Neural crest cell (in vitro differentiated cells): ENCODE data around the gene MIER2. TPM values are rescaled to one million over a fixed set of nuclear protein-coding genes. Genes with fewer than 3 reads are reported as not detected.

Source experiments
- DNase-seq: peaks from one replicate; pipeline ENCODE4 v3.0.0; 2021; ENCODE audit warnings: low read depth, mixed read lengths, low spot score
- H3K27ac Mint-ChIP-seq: one replicate; pipeline ENCODE4 v1.8.0; 2021; ENCODE audit warnings: mild to moderate bottlenecking, mixed read lengths; ENCODE audit not compliant: unreplicated experiment
- H3K27me3 Mint-ChIP-seq: 2 replicates; pipeline ENCODE4 v1.8.0; 2021; ENCODE audit warnings: low read depth, mild to moderate bottlenecking, mixed read lengths
- H3K36me3 Mint-ChIP-seq: 2 replicates; pipeline ENCODE4 v1.8.0; 2021; ENCODE audit warnings: low read depth, mild to moderate bottlenecking, mixed read lengths
- H3K4me1 Mint-ChIP-seq: 2 replicates; pipeline ENCODE4 v1.8.0; 2021; ENCODE audit warnings: mixed read lengths
- H3K4me3 Mint-ChIP-seq: one replicate; pipeline ENCODE4 v1.8.0; 2021; ENCODE audit warnings: mild to moderate bottlenecking, mixed read lengths
- H3K9me3 Mint-ChIP-seq: 2 replicates; pipeline ENCODE4 v1.8.0; 2021; ENCODE audit warnings: mixed read lengths
- total RNA-seq: library from RNA; stranded (reverse); gene quantifications from 2 replicates; pipeline ENCODE4 v1.2.1, GENCODE V29; 2021
- TF ChIP-seq, protein P1 (sequence below): fragments of 200-600 bp; sonication (generic); conservative IDR thresholded peaks from 2 replicates; pipeline ENCODE4 v1.5.0; 2021; ENCODE audit warnings: antibody characterized with exemption, mild to moderate bottlenecking

The MIER2 gene
- total RNA-seq, 1 donor from 2014 or later = 45.8 TPM

DNA sequence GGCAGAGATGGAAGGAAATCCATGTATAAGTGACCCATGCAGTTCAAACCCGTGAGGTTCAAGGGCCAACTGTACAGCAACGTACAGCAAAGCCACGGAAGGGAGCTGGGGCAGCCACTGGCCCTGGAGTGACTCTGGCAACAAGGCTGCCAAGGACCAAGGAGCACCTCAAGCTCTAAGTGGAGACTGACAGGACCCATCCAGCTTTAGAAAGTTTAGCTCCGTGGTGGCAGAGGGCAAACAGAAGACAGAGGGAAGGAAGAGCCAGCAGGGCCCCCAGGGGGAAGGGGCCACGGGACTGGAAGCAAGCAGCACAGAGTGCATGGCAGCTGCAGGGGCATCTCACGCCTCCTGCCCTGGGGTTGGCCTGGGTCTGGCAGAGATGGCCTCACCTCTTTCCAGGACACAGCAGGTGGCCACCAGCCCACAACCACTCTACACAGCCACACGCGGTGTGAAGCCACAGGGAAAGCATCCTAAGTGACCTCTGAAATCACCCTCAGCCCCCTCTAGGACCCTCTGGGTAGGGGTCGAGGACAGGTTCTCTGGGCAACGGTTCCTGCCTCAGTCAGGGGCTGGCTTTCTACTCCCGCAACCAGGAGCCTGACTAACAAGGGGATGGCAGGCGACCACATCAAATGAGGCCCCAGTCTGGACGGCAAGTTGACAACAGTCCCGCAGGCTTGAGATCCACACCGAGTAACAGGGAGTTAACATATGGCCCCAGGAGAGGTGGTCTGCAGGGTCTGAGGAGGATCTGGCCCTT is 3.8 kb downstream of the MIER2 start:
- Mint-ChIP-seq H3K4me1 (peaks cover 53% of the 10 kb centered on the region), H3K27ac (peak overlapping the region; percentile 62), H3K4me3 (peak overlapping the region; percentile 79), H3K27me3 (peaks cover 8% of the 10 kb centered on the region), H3K9me3 (peaks cover 3% of the 10 kb centered on the region), H3K36me3 (peaks cover 36% of the 10 kb centered on the region)
- TF ChIP-seq, protein P1, sequence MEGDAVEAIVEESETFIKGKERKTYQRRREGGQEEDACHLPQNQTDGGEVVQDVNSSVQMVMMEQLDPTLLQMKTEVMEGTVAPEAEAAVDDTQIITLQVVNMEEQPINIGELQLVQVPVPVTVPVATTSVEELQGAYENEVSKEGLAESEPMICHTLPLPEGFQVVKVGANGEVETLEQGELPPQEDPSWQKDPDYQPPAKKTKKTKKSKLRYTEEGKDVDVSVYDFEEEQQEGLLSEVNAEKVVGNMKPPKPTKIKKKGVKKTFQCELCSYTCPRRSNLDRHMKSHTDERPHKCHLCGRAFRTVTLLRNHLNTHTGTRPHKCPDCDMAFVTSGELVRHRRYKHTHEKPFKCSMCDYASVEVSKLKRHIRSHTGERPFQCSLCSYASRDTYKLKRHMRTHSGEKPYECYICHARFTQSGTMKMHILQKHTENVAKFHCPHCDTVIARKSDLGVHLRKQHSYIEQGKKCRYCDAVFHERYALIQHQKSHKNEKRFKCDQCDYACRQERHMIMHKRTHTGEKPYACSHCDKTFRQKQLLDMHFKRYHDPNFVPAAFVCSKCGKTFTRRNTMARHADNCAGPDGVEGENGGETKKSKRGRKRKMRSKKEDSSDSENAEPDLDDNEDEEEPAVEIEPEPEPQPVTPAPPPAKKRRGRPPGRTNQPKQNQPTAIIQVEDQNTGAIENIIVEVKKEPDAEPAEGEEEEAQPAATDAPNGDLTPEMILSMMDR = no peak
- DNase-seq = no peak

DNA sequence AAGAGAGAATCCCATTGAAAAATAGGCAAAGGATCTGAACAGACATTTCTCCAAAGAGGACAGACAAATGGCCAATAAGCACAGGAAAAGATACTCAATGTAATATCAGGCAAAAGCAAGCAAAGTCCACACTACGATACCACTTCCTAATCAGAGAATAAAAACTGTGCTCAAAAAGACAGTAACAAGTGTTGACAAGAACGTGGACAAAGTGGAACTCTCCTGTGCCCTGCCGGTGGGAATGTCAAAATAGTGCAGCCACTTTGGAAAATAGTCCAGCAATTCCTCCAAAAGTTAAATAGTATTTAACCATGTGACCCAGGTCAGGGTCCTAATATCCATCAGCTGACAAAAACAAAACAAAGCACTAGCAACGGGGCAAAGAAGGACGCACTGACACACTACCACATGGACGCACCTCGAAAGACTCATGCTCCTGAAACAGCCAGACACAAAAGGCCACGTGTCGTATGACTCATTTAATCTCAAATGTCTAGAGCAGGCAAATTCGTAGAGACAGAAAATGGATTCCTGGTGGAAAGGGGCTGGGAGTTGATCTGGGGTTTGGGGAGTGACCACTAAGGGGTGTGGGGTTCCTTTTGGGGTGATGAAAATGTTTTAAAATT is 5.2 kb downstream of the MIER2 start:
- DNase-seq = no peak
- Mint-ChIP-seq H3K9me3 (peaks cover 3% of the 10 kb centered on the region), H3K36me3 (peaks cover 31% of the 10 kb centered on the region), H3K27me3 (no peaks in the 10 kb centered on the region), H3K4me3 (peak overlapping the region; percentile 14), H3K27ac (no peak overlapping the region), H3K4me1 (peaks cover 53% of the 10 kb centered on the region)
- TF ChIP-seq, protein P1 = no peak

DNA sequence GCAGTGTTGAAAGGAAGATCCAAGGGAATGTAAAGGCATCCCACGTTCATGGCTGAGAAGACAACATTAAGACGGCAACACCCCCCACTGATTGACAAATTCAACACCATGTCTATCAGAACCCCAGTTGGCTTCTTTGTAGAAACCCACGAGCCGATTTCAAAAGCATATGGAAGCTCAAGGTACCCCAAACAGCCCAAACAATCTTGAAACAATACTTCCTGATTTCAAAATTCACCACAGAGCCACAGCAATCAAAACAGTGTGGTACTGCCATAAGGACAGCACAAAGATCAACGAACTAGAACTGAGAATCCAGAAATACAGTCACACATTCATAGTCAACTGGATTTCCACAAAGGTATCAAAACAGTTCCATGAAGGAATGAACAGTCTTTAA is 6.2 kb downstream of the MIER2 start:
- no peak for DNase-seq
- no peak overlapping the region for H3K27ac Mint-ChIP-seq
- peaks cover 28% of the 10 kb centered on the region for H3K36me3 Mint-ChIP-seq
- no peak overlapping the region for H3K4me3 Mint-ChIP-seq
- no peaks in the 10 kb centered on the region for H3K27me3 Mint-ChIP-seq
- TF ChIP-seq, protein P1 = no peak
- peaks cover 3% of the 10 kb centered on the region for H3K9me3 Mint-ChIP-seq
- peaks cover 48% of the 10 kb centered on the region for H3K4me1 Mint-ChIP-seq

DNA sequence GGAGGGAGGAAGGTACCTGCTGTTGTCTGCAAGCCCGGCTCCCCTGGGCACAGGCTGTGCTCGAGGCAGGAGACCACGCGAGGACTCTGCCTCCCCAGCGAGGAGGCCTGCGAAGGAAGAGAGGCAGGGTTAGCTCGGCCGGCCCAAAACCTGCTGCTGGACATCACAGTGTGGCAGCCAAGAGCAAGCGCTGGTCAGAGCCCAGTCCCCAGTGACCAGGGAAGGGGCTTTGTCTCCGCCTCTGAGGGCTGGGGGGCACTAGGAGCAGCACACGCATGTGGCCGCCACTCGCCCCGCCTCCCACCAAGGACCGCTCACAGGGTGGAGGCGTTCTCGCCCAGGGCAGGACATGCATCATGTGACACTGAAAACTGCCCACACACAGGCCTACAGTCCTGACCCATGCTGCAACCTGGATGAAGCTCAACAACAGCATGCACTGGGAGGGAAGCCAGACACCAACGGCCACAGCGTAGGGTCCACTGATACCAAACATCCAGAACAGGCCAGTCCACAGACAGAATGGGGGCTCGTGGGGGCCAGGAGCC is 8.5 kb downstream of the MIER2 start:
- Mint-ChIP-seq H3K36me3 (peaks cover 28% of the 10 kb centered on the region), H3K27ac (no peak overlapping the region), H3K9me3 (peaks cover 3% of the 10 kb centered on the region), H3K4me1 (peaks cover 27% of the 10 kb centered on the region), H3K4me3 (peak overlapping the region; percentile 38), H3K27me3 (no peaks in the 10 kb centered on the region)
- TF ChIP-seq, protein P1 = no peak
- no peak for DNase-seq

DNA sequence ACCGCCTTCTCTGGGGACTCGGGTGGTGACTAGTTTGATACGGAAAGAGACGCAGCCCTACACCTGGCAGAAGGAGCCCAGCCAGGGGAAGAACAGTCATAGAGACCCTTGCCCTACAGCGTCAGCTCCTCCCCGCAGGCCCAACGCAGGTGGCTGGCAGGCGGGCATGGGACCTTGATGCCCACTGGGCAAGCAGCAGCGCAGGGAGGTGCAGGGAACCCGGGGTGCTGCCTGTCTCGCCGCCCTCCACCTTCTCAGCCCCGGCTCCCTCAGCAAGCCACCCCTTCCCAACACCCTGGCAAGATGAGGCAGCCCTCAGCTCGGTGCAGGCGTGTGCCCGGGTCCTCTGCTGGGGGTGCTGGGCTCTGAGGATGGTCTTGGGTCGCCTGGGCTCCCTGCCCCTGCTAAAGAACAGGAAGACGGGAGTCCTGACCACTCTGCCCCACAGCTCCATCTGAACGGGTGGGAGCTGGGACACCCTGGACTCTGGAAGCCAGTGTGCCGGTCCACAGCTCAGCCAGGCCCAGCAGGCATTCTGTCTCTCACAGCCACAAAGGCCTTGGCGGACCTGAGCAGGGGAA is 9.0 kb downstream of the MIER2 start:
- no peak for DNase-seq
- TF ChIP-seq, protein P1 = no peak
- peaks cover 24% of the 10 kb centered on the region for H3K4me1 Mint-ChIP-seq
- H3K27me3 Mint-ChIP-seq = no peaks in the 10 kb centered on the region
- H3K9me3 Mint-ChIP-seq = peaks cover 3% of the 10 kb centered on the region
- no peak overlapping the region for H3K4me3 Mint-ChIP-seq
- peaks cover 31% of the 10 kb centered on the region for H3K36me3 Mint-ChIP-seq
- no peak overlapping the region for H3K27ac Mint-ChIP-seq
